Ammon's horn (tissue), 1 donor: ENCODE data around the gene SPATA6L.
"Not testable (repeated sequence)": the region's sequence is repeated elsewhere in the genome, so short reads cannot be mapped to it uniquely, and the experiment has no call there.

Source experiments
- DNase-seq: peaks from one replicate; pipeline ENCODE4 v3.0.0-alpha.2; 2016; ENCODE audit warnings: low spot score

SPATA6L gene

DNA sequence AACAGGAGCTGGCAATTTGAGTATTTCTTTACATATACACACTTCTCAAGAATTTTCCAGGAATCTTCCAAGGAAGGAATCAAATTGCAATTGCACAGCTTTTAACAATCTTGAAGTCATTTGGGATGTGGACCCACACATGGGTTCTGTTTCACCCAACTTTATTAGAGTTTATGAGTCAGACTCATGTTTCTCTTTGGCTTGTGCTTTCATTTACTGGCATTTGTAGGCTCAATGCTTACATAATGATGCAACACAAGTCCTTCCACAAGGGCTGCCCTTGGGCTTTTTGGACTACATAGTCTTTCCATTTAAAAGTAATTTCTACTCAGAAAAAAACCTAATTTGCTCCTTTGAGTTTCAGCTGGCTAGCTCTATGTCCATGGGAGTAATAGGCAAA is 8.5 kb upstream of the SPATA6L start:
- no peak for DNase-seq

GRCh38 chr9:4671737-4672136 is 5.5 kb upstream of the SPATA6L start:
- no peak for DNase-seq

GRCh38 chr9:4670591-4670990 is 4.3 kb upstream of the SPATA6L start:
- no peak for DNase-seq

- DNase-seq, result no peak
These were observed 3.6 kb upstream of the SPATA6L start for GRCh38 chr9:4669890-4670289.

- DNase-seq, result no peak
These were observed 2.3 kb upstream of the SPATA6L start for GRCh38 chr9:4668604-4669003.

DNA sequence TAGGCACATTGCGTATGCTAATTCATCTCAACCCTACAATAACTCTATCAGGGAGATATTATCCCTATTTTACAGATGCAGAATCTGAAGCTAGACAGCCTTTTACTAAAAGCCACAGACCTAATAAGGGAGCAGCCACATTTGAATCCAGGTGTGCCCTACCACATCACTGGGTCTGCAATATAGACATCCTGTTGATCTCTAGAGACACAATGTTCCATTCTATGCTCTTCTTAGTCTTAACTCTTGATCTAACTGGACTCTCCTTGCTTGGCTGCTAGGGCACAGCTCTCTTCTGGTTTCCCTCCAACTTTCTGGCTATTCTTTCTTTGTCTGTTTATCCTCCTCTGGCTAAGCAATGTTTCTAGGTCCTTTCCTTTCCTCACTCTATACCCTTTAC is 1.4 kb upstream of the SPATA6L start:
- no peak for DNase-seq

GRCh38 chr9:4665357-4665756 is 923 bp downstream of the SPATA6L start:
- DNase-seq, result peak; percentile 34

GRCh38 chr9:4663956-4664355 is 2.3 kb downstream of the SPATA6L start:
- no peak for DNase-seq

- no peak for DNase-seq
These were observed 3.1 kb downstream of the SPATA6L start for GRCh38 chr9:4662989-4663792.

DNA sequence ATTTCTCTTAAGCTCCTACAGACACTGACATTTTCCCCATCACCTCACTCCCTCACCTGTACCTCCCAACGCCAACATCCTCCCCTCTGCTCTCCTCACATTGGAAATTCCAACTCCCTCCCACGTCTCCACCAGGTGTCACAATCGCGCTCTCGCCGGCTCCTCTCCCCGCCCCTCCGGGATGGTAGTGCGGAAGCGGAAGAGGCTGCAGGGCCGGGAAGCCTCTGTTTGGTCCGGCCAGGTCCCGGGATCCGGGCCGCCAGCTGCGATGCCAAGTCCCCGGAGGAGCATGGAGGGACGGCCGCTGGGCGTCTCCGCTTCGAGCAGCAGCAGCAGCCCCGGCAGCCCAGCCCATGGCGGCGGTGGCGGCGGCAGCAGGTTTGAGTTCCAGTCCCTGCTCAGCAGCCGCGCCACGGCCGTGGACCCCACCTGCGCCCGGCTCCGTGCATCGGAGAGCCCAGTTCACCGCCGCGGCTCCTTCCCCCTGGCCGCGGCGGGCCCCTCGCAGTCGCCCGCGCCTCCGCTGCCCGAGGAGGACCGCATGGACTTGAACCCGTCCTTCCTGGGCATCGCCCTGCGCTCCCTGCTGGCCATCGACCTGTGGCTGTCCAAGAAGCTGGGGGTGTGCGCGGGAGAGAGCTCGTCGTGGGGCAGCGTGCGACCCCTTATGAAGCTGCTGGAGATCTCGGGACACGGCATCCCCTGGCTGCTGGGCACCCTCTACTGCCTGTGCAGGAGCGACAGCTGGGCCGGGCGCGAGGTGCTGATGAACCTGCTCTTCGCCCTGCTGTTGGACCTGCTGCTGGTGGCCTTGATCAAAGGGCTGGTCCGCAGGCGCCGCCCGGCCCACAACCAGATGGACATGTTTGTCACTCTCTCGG is 3.9 kb downstream of the SPATA6L start, which contains the start of gene PLPP6:
Gene PLPP6, plus strand, starts transcription at position 187 of the 881 bp plus-strand sequence. Its CDS starts 82 bp downstream, at position 269.
- peak; percentile 90 for DNase-seq

- DNase-seq, result no peak
These were observed 4.7 kb downstream of the SPATA6L start for GRCh38 chr9:4661611-4662010.

DNA sequence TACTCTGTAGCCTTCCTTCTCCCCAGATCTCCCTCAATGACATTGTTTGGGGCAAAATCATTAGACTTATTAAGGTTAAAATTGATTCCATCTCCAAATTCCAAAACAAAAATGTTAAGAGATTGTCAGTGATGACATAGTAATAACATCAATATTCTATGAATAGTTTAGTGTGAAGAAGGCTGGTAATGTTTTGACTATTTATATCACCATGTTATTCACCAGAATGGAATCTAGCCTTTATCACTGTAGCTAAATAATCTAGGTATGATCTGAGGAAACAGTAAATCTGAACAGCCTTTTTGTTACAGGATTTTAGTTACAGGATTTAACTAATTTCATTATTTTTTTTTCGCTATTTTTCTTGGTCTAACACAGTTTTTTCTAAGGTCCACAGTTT is 5.1 kb downstream of the SPATA6L start:
- no peak for DNase-seq

DNA sequence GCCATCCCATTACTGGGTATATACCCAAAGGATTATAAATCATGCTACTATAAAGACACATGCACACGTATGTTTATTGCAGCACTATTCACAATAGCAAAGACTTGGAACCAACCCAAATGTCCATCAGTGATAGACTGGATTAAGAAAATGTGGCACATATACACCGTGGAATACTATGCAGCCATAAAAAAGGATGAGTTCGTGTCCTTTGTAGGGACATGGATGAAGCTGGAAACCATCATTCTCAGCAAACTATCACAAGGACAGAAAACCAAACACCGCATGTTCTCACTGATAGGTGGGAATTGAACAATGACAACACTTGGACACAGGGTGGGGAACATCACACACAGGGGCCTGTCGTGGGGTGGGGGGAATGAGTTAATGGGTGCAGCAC is 5.6 kb downstream of the SPATA6L start:
- DNase-seq, result not testable (repeated sequence)

DNA sequence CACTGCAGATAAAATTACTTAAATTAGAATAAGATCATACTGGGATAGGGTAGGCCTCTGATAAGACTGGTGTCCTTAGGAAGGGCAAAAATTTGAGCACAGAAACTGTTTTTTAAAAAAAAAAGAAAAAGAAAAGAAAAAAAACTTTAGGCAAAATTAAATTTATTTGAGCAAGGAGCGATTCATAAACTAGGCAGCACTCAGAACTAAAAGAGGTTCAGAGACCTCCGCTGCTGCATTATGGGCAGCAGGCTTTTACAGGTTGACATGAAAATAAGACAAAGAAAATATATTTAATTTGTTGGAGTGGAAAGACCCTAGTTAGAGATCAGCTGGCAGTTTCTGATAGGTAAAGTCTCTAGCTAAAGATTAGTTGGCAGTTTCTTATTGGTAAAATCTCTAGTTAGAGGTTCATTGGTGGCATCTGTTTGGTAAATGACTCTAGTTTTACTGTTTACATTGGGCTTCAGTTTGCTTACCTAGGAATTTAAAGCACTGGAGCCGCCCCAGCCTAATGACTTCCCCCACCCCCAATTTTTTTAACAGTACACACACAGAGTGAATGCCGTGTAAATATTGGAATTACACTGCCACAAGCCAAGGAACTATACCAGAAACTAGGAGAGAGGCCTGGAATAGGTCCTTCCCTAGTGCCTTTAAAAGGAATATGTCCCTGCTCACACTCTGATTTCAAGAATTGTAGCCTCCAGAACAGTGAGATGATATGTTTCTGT is 8.7 kb downstream of the SPATA6L start:
- no peak for DNase-seq

DNA sequence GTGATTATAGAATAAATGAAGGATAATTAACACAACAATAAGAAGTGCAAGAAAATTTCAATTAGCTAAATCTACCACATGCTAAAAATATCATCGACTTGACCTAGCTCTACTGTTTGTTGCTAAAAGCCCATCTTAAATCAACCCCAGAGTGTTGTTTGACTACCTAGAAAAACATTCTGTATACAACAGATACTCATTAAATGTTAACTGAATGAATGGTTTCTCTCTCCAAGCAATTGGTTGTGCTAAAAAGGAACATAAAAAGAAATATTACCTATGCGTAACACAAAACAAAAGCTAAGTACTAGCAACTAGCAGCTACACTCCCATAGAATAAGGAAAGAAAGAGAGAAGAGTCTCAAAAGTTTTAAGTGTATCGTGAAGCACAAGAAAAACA is 9.7 kb downstream of the SPATA6L start:
- no peak for DNase-seq

- DNase-seq, result not testable (repeated sequence)
These were observed 10.1 kb downstream of the SPATA6L start for GRCh38 chr9:4656196-4656595.

DNA sequence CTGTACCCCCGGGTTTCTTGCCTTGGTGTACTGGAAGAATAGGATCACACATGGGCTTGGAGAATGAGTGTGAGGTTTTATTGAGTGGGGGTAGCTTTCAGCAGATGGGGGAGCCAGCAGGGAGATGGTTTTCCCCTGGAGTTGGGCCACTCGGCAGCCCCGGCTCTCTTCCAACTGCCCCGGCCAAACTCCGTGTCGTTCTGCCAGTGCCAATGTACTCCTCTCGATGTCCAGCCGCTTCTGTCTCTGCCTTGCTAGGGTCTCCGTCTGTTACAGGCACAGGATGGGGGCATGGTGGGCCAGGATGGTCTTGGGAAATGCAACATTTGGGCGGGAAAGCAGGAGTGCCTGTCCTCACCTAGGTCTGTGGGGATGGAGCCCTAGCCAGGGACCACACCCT is 11.7 kb downstream of the SPATA6L start:
- no peak for DNase-seq

- no peak for DNase-seq
These were observed 12.2 kb downstream of the SPATA6L start for GRCh38 chr9:4654084-4654483.

- no peak for DNase-seq
These were observed 23.9 kb downstream of the SPATA6L start for GRCh38 chr9:4642351-4642750.

- peak; percentile 12 for DNase-seq
These were observed 26.3 kb downstream of the SPATA6L start for GRCh38 chr9:4640027-4640426.

DNA sequence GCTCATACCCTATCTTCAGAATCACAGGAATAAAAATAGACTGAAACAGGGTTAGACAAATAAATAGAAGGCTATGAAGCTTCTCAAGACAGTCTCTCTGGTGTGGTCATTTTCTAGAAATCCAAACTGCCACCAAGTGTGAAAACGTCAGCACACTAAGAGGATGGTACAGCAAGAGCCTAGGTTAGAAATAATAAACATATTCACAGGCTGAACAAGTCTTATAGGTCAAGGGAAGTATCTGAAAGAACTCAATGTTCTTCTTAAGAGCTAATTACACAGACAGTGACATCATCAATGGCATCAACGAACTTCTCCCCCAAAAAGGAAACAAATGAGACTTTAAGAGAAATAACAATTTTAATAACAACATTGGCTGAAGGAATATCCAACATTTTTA is 26.9 kb downstream of the SPATA6L start:
- no peak for DNase-seq

DNA sequence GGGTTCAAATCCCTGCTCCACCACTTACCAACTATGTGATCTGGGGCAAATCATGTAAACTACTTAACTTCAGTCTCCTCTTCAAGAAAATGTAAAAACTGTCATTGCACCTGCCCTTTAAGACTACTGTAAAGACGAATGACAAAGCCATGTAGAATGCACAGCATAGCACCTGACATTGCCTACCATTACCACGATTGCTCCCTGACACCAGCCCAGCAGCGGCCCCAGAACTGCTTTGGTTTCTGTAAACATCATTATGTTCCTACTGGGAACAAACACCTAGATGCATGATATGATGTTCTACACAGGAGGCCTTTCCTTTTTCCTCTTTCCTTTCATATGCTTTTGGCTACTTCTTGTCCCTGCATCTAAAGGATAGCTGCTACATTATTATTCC is 27.3 kb downstream of the SPATA6L start:
- no peak for DNase-seq
